ENCODE data around the gene SLC38A3. TPM values are rescaled to one million over a fixed set of nuclear protein-coding genes. Genes with fewer than 3 reads are reported as not detected.

The SLC38A3 gene
- total RNA-seq, 5 donors from 2014 or later (not counting 1 experiment from before 2014, with no cell fraction given), result 0.29 to 0.98 (median 0.44) TPM; not detected in 1

- H3K27ac Mint-ChIP-seq, result peak overlapping the region; percentile 95 to 96
These were observed 31.5 kb downstream of the SLC38A3 start for GRCh38 chr3:50236484-50237132.

DNA sequence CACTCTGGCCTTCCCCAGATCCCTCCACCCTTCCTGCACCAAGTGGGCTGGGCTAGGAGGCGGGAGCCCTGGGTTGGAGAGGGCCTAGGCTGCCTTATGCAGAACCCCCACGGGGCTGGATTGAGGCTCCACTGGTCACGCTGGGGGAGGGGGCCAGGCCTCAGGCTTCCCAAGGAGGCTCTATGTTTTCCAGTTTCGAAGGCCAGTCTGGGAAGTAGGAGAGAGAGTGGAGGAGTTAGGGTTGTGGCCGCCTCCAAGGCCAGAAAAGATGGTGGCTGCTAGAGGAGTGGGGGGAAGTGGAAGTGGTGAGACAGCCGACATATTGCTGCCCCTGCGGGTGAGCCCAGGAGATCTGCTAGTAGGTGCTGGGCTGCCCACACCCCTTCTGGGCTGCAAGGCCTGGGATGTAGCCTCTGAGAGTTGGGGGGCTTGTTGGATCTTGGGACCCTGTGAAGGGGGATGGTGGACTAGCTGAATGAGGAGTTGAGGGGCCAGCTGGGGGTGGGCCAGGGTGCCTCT is 32.1 kb downstream of the SLC38A3 start:
- ChIA-PET CTCF (interaction anchor here (0.8 to 2.0 kb wide), 2 partner anchors 9 to 10 kb away, joined by 4 to 15 read pairs; no protein-coding TSS in a partner anchor), POLR2A (interaction anchor here in 1 of 2 donors (0.6 kb wide), 1 partner anchor 297 kb away, joined by 7 read pairs; no protein-coding TSS in a partner anchor)
- Histone ChIP-seq H3K4me3 (ENCODE audit: control insufficient read depth in 1 of 2, extremely low read depth in 1 of 2, low read length in 1 of 2) (peak overlapping the region; percentile 98 to 99), H3K27ac (ENCODE audit: low read length) (peak overlapping the region; percentile 82), H3K9me3 (no peaks in the 10 kb centered on the region), H3K4me1 (ENCODE audit: control insufficient read depth in 1 of 2, extremely low read depth in 1 of 2, insufficient read depth in 2 of 2, low read length in 2 of 2) (peaks cover 36 to 63% of the 10 kb centered on the region in 2 experiments), H3K27me3 (replicated peaks in 1 of 2; ENCODE audit: control insufficient read depth in 2 of 2, extremely low read depth in 1 of 2, insufficient read depth in 2 of 2, low read length in 1 of 2) (no peaks in the 10 kb centered on the region), H3K36me3 (ENCODE audit: control insufficient read depth in 2 of 2, extremely low read depth in 1 of 2, insufficient read depth in 1 of 2, low read length in 1 of 2) (peaks cover 7 to 26% of the 10 kb centered on the region in 2 donors)
- DNase-seq (peak in 12 of 35 experiments; percentile 12 to 57 (median 34)), ATAC-seq (replicated peaks in 1 of 4) (no peak)
- peaks cover 10% of the 10 kb centered on the region for H3K36me3 Mint-ChIP-seq
- peak overlapping the region; percentile 95 to 96 for H3K27ac Mint-ChIP-seq
- peak overlapping the region; percentile 95 to 98 (median 97) for H3K4me3 Mint-ChIP-seq
- H3K4me1 Mint-ChIP-seq, result peaks cover 47 to 66% (median 52%) of the 10 kb centered on the region in 3 donors
- H3K27me3 Mint-ChIP-seq, result no peaks in the 10 kb centered on the region
- 0% methylated on average over 7 of the region's 7 CpGs for WGBS (ENCODE audit: insufficient coverage)
- H3K9me3 Mint-ChIP-seq, result no peaks in the 10 kb centered on the region

More at GRCh38 chr3:50236484-50237132, 31.5 kb downstream of the SLC38A3 start:
- peak overlapping the region; percentile 98 to 99 for H3K4me3 ChIP-seq (ENCODE audit: control insufficient read depth in 1 of 2, extremely low read depth in 1 of 2, low read length in 1 of 2)
- peak overlapping the region; percentile 82 for H3K27ac ChIP-seq (ENCODE audit: low read length)
- peaks cover 7 to 26% of the 10 kb centered on the region in 2 donors for H3K36me3 ChIP-seq (ENCODE audit: control insufficient read depth in 2 of 2, extremely low read depth in 1 of 2, insufficient read depth in 1 of 2, low read length in 1 of 2)
- ChIA-PET POLR2A (interaction anchor here (0.6 to 1.5 kb wide), 2 partner anchors 10 to 296 kb away, joined by 7 to 8 read pairs; no protein-coding TSS in a partner anchor), CTCF (interaction anchor here (0.8 to 1.4 kb wide), 2 partner anchors 10 to 23 kb away, joined by 4 read pairs; no protein-coding TSS in a partner anchor)
- no peaks in the 10 kb centered on the region for H3K27me3 ChIP-seq (replicated peaks in 1 of 2; ENCODE audit: control insufficient read depth in 2 of 2, extremely low read depth in 1 of 2, insufficient read depth in 2 of 2, low read length in 1 of 2)
- no peak for DNase-seq
- 0% methylated on average over 12 of the region's 13 CpGs for WGBS (ENCODE audit: insufficient coverage)
- Mint-ChIP-seq H3K4me3 (peak overlapping the region; percentile 95 to 98 (median 97)), H3K4me1 (peaks cover 41 to 60% (median 46%) of the 10 kb centered on the region in 3 donors), H3K27me3 (no peaks in the 10 kb centered on the region), H3K9me3 (no peaks in the 10 kb centered on the region), H3K36me3 (peaks cover 10% of the 10 kb centered on the region)
- H3K4me1 ChIP-seq (ENCODE audit: control insufficient read depth in 1 of 2, extremely low read depth in 1 of 2, insufficient read depth in 2 of 2, low read length in 2 of 2), result peaks cover 30 to 57% of the 10 kb centered on the region in 2 experiments
- H3K9me3 ChIP-seq, result no peaks in the 10 kb centered on the region
- no peak for ATAC-seq (replicated peaks in 1 of 4)

GRCh38 chr3:50237754-50238548 is 32.9 kb downstream of the SLC38A3 start:
- 0% methylated on average over 31 of the region's 31 CpGs for WGBS (ENCODE audit: insufficient coverage)
- peaks cover 55 to 67% (median 59%) of the 10 kb centered on the region in 3 donors for H3K4me1 Mint-ChIP-seq
- ATAC-seq (replicated peaks in 1 of 4) (peak; percentile 52 to 59 (median 58)), DNase-seq (peak; percentile 74 to 92 (median 86))
- Histone ChIP-seq H3K27ac (ENCODE audit: low read length) (peak overlapping the region; percentile 82), H3K27me3 (replicated peaks in 1 of 2; ENCODE audit: control insufficient read depth in 2 of 2, extremely low read depth in 1 of 2, insufficient read depth in 2 of 2, low read length in 1 of 2) (no peaks in the 10 kb centered on the region), H3K4me1 (ENCODE audit: control insufficient read depth in 1 of 2, extremely low read depth in 1 of 2, insufficient read depth in 2 of 2, low read length in 2 of 2) (peaks cover 44 to 70% of the 10 kb centered on the region in 2 experiments), H3K4me3 (ENCODE audit: control insufficient read depth in 1 of 2, extremely low read depth in 1 of 2, low read length in 1 of 2) (peak overlapping the region; percentile 98 to 99), H3K9me3 (no peaks in the 10 kb centered on the region), H3K36me3 (ENCODE audit: control insufficient read depth in 2 of 2, extremely low read depth in 1 of 2, insufficient read depth in 1 of 2, low read length in 1 of 2) (peaks cover 7 to 27% of the 10 kb centered on the region in 2 donors)
- ChIA-PET POLR2A (interaction anchor here in 1 of 2 donors (1.0 kb wide), 1 partner anchor 9 kb away, joined by 3 read pairs; no protein-coding TSS in a partner anchor), CTCF (interaction anchor here in 1 of 2 donors (2.0 kb wide), 1 partner anchor 9 kb away, joined by 15 read pairs; no protein-coding TSS in a partner anchor)
- H3K4me3 Mint-ChIP-seq, result peak overlapping the region; percentile 95 to 98 (median 97)
- H3K27ac Mint-ChIP-seq, result peak overlapping the region; percentile 95 to 96
- H3K27me3 Mint-ChIP-seq, result no peaks in the 10 kb centered on the region
- peaks cover 10% of the 10 kb centered on the region for H3K36me3 Mint-ChIP-seq
- H3K9me3 Mint-ChIP-seq, result no peaks in the 10 kb centered on the region

GRCh38 chr3:50238549-50239026 is 33.5 kb downstream of the SLC38A3 start:
- peak overlapping the region; percentile 95 to 96 for H3K27ac Mint-ChIP-seq
- Histone ChIP-seq H3K4me1 (ENCODE audit: control insufficient read depth in 1 of 2, extremely low read depth in 1 of 2, insufficient read depth in 2 of 2, low read length in 2 of 2) (peaks cover 48 to 77% of the 10 kb centered on the region in 2 experiments), H3K4me3 (ENCODE audit: control insufficient read depth in 1 of 2, extremely low read depth in 1 of 2, low read length in 1 of 2) (peak overlapping the region; percentile 98 to 99), H3K36me3 (ENCODE audit: control insufficient read depth in 2 of 2, extremely low read depth in 1 of 2, insufficient read depth in 1 of 2, low read length in 1 of 2) (peaks cover 7 to 33% of the 10 kb centered on the region in 2 donors), H3K27ac (ENCODE audit: low read length) (peak overlapping the region; percentile 82), H3K27me3 (replicated peaks in 1 of 2; ENCODE audit: control insufficient read depth in 2 of 2, extremely low read depth in 1 of 2, insufficient read depth in 2 of 2, low read length in 1 of 2) (no peaks in the 10 kb centered on the region), H3K9me3 (no peaks in the 10 kb centered on the region)
- ChIA-PET POLR2A (interaction anchor here in 1 of 2 donors (1.0 kb wide), 1 partner anchor 8 kb away, joined by 3 read pairs; no protein-coding TSS in a partner anchor), CTCF (interaction anchor here in 1 of 2 donors (2.0 kb wide), 1 partner anchor 8 kb away, joined by 15 read pairs; no protein-coding TSS in a partner anchor)
- H3K36me3 Mint-ChIP-seq, result peaks cover 10% of the 10 kb centered on the region
- peak overlapping the region; percentile 95 to 98 (median 97) for H3K4me3 Mint-ChIP-seq
- H3K9me3 Mint-ChIP-seq, result no peaks in the 10 kb centered on the region
- no peak for ATAC-seq (replicated peaks in 1 of 4)
- DNase-seq, result peak in 2 of 35 experiments; percentile 16 to 19
- 40% methylated on average over 4 of the region's 7 CpGs for WGBS (ENCODE audit: insufficient coverage)
- H3K4me1 Mint-ChIP-seq, result peaks cover 58 to 72% (median 64%) of the 10 kb centered on the region in 3 donors
- H3K27me3 Mint-ChIP-seq, result no peaks in the 10 kb centered on the region

DNA sequence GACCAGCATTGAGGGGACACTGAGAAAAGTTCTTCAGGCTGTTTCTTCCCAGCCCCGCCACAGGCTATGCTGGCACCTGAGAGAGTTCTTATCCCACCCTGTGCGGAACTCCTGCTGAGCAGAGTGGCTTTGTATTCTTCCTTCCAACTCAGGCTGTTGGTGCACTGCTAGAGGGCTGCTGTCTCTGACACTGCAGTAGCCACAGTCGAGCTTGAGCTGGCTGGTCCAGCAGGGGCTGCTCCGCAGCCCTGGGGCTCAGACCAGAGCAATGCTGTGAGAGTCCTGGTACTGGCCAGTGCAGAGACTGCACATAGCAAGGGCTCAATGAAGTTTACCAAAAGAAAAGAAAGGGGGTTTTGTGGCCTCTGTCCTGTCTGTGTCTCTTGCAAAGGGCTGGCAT is 34.6 kb downstream of the SLC38A3 start:
- Mint-ChIP-seq H3K4me1 (peaks cover 65 to 82% (median 71%) of the 10 kb centered on the region in 3 donors), H3K27ac (peak overlapping the region; percentile 95 to 96), H3K36me3 (peaks cover 10% of the 10 kb centered on the region), H3K27me3 (no peaks in the 10 kb centered on the region), H3K9me3 (no peaks in the 10 kb centered on the region), H3K4me3 (peak overlapping the region; percentile 95 to 98 (median 97))
- Histone ChIP-seq H3K9me3 (no peaks in the 10 kb centered on the region), H3K4me1 (ENCODE audit: control insufficient read depth in 1 of 2, extremely low read depth in 1 of 2, insufficient read depth in 2 of 2, low read length in 2 of 2) (peaks cover 50 to 85% of the 10 kb centered on the region in 2 experiments), H3K36me3 (ENCODE audit: control insufficient read depth in 2 of 2, extremely low read depth in 1 of 2, insufficient read depth in 1 of 2, low read length in 1 of 2) (peaks cover 7 to 39% of the 10 kb centered on the region in 2 donors), H3K27me3 (replicated peaks in 1 of 2; ENCODE audit: control insufficient read depth in 2 of 2, extremely low read depth in 1 of 2, insufficient read depth in 2 of 2, low read length in 1 of 2) (no peaks in the 10 kb centered on the region), H3K27ac (ENCODE audit: low read length) (peak overlapping the region; percentile 82), H3K4me3 (ENCODE audit: control insufficient read depth in 1 of 2, extremely low read depth in 1 of 2, low read length in 1 of 2) (no peak overlapping the region)
- POLR2A ChIA-PET, result no interaction called here
- CTCF ChIA-PET, result interaction anchor here in 1 of 2 donors (0.6 to 0.7 kb wide), 2 partner anchors 10 to 49 kb away, joined by 3 to 7 read pairs; no protein-coding TSS in a partner anchor
- WGBS (ENCODE audit: insufficient coverage), result 75% methylated on average over 4 of the region's 4 CpGs
- no peak for ATAC-seq (replicated peaks in 1 of 4)
- DNase-seq, result no peak
